SK-N-DZ (cell line): ENCODE results near the gene HAVCR2.

Experiments used
- DNase-seq: peaks from one replicate; pipeline ENCODE4 v3.0.0-alpha.2; 2015; ENCODE audit warnings: low spot score

Gene HAVCR2

GRCh38 chr5:157046041-157046440, 62.8 kb downstream of the HAVCR2 start:
- no peak for DNase-seq

GRCh38 chr5:157045601-157046000, 63.2 kb downstream of the HAVCR2 start:
- no peak for DNase-seq

GRCh38 chr5:157038568-157039187, 70.2 kb downstream of the HAVCR2 start:
- DNase-seq = no peak
